Measurements from ENCODE around the gene YBX3. TPM values are rescaled to one million over a fixed set of nuclear protein-coding genes. Genes with fewer than 3 reads are reported as not detected.

YBX3 gene
- total and polyA plus RNA-seq, 2 of the 4 experiments (the other 2 are of a cell fraction), result 33.7 to 132 TPM

- H4K5ac ChIP-seq (ENCODE audit: low read depth, low read length), result no peak overlapping the region
- H3K4ac ChIP-seq (ENCODE audit: low read depth, low read length), result no peak overlapping the region
- TF ChIP-seq MXI1 (IDR thresholded peaks at IDR 0.05; ENCODE audit: borderline replicate concordance, low read depth, low read length) (no peak), RFX5 (IDR thresholded peaks at IDR 0.05; ENCODE audit: low read depth, low read length) (no peak), SMC3 (IDR thresholded peaks at IDR 0.05; ENCODE audit: low read depth, low read length) (no peak), CEBPB (IDR thresholded peaks at IDR 0.05; ENCODE audit: low read depth, low read length) (no peak), MAZ (IDR thresholded peaks at IDR 0.05; ENCODE audit: borderline replicate concordance, low read depth, low read length) (no peak), USF2 (IDR thresholded peaks at IDR 0.05; ENCODE audit: low read depth, low read length) (no peak), FOS (IDR thresholded peaks at IDR 0.05; ENCODE audit: low read depth, low read length) (no peak), CHD1 (IDR thresholded peaks at IDR 0.05; ENCODE audit: low read depth, low read length) (no peak), ELK1 (IDR thresholded peaks at IDR 0.05; ENCODE audit: borderline replicate concordance, low read depth, low read length) (no peak), RCOR1 (IDR thresholded peaks at IDR 0.05; ENCODE audit: insufficient replicate concordance, low read length) (no peak), BHLHE40 (IDR thresholded peaks at IDR 0.05; ENCODE audit: low read depth, low read length) (no peak)
- no peak overlapping the region for H3K27ac ChIP-seq (ENCODE audit: insufficient read depth, low read length)
- H2BK120ac ChIP-seq (ENCODE audit: low read depth, low read length), result no peak overlapping the region
- H3K14ac ChIP-seq (replicated peaks; ENCODE audit: low read depth, low read length), result no peak overlapping the region
- no peak overlapping the region for H4K91ac ChIP-seq (ENCODE audit: insufficient read depth, low read depth, low read length)
- no peaks in the 10 kb centered on the region for H3K9me1 ChIP-seq (ENCODE audit: insufficient read depth, low read length)
- dilution Hi-C loops (cut with HindIII; ENCODE audit: low sequenced_read_pairs, unreplicated experiment) (no loop called here), intact Hi-C loops (cut with micrococcal nuclease) (no loop called here), in situ Hi-C loops (cut with MboI; ENCODE audit: low sequenced_read_pairs) (no loop called here)
- peaks cover 2% of the 10 kb centered on the region; the same call in 1 of the 2 replicates for H3K4me1 ChIP-seq (ENCODE audit: control insufficient read depth, insufficient read depth, low read length)
- H3K79me1 ChIP-seq (ENCODE audit: low read depth in 1 of 2, low read length in 2 of 2), result peaks cover 0 to 4% of the 10 kb centered on the region in 2 experiments; a peak in 2 of 4 replicates
- H2BK5ac ChIP-seq (ENCODE audit: low read depth, low read length, poor library complexity, severe bottlenecking), result no peak overlapping the region
- no peaks in the 10 kb centered on the region for H3K36me3 ChIP-seq (ENCODE audit: control insufficient read depth, insufficient read depth, low read length)
- H2AK5ac ChIP-seq (ENCODE audit: low read depth, low read length), result no peak overlapping the region
- peaks cover 14% of the 10 kb centered on the region for H3K27me3 ChIP-seq (ENCODE audit: control insufficient read depth, insufficient read depth, low read length)
- H4K8ac ChIP-seq (ENCODE audit: low read depth in 2 of 2, low read length in 2 of 2), result no peak overlapping the region
- no peak overlapping the region for H3K9ac ChIP-seq (ENCODE audit: low read depth, low read length)
- 92% methylated on average over 2 of the region's 3 CpGs; no CpG with 5 or more reads in 1 of the 2 experiments for WGBS, 2 experiments (ENCODE audit: extremely low coverage in 2 of 2, insufficient read length in 1 of 2)
- no peak overlapping the region for H3K18ac ChIP-seq (ENCODE audit: low read depth, low read length)
- H3K23ac ChIP-seq (ENCODE audit: low read depth, low read length), result no peak overlapping the region
- no peak overlapping the region for H2BK20ac ChIP-seq (ENCODE audit: low read depth, low read length)
- no TSS peak for BruUV-seq (replicated peaks)
- no peak overlapping the region for H2BK15ac ChIP-seq (ENCODE audit: low read depth, low read length)
- H2AK9ac ChIP-seq (replicated peaks; ENCODE audit: low read depth, low read length, poor library complexity), result no peak overlapping the region
- H3K9me3 ChIP-seq (ENCODE audit: control insufficient read depth, insufficient read depth, low read length), result no peaks in the 10 kb centered on the region
- no peaks in the 10 kb centered on the region for H4K20me1 ChIP-seq (ENCODE audit: insufficient read depth, low read length)
- H2AFZ ChIP-seq (replicated peaks; ENCODE audit: low read length, poor library complexity), result no peak overlapping the region
- DNase-seq (no peak), ATAC-seq (ENCODE audit: low read depth) (no peak)
- ChIA-PET POLR2A (ENCODE audit: unreplicated experiment) (interaction anchor here (0.6 kb wide), 1 partner anchor 363 kb away, joined by 4 read pairs; no protein-coding TSS in a partner anchor), CTCF (interaction anchor here (0.8 kb wide), 1 partner anchor 21 kb away, joined by 3 read pairs; no protein-coding TSS in a partner anchor)
- no peak overlapping the region for H3K4me2 ChIP-seq (ENCODE audit: low read depth, low read length)
- no peak overlapping the region for H3K56ac ChIP-seq (ENCODE audit: extremely low read depth, insufficient read depth, low read length)
- no peak overlapping the region for H3K4me3 ChIP-seq (ENCODE audit: insufficient read depth, low read depth, low read length)
Measured at GRCh38 chr12:10728091-10728490, 5.0 kb upstream of the YBX3 start.

Data from IMR-90 (cell line).